ENCODE measurements around the gene IPPK.

IPPK gene

DNA sequence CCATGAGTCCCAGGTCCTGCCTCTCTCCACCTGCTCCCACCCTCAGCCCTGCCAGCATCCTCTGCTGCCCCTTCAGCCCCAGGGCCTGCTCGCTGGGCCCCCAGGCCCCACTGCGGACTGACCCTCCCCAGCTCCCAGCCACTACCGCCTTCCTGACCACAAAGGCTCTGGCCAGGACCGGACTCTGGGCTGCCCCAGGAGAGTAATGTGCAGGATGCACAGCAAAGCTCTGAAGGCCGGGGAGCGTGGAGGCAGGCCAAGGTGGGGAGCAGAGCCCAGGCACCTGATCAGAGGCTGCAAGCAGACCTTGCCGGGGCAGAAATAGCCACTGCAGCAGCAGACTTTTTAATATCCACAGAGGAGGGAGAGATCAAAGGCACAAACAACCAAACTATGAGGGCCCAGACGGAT is 27.9 kb downstream of the IPPK start:
- in situ Hi-C loops (cut with MboI; ENCODE audit: low sequenced_read_pairs, unreplicated experiment): no loop called here
- DNase-seq (ENCODE audit: low spot score): no peak
- TF ChIP-seq, protein P1, sequence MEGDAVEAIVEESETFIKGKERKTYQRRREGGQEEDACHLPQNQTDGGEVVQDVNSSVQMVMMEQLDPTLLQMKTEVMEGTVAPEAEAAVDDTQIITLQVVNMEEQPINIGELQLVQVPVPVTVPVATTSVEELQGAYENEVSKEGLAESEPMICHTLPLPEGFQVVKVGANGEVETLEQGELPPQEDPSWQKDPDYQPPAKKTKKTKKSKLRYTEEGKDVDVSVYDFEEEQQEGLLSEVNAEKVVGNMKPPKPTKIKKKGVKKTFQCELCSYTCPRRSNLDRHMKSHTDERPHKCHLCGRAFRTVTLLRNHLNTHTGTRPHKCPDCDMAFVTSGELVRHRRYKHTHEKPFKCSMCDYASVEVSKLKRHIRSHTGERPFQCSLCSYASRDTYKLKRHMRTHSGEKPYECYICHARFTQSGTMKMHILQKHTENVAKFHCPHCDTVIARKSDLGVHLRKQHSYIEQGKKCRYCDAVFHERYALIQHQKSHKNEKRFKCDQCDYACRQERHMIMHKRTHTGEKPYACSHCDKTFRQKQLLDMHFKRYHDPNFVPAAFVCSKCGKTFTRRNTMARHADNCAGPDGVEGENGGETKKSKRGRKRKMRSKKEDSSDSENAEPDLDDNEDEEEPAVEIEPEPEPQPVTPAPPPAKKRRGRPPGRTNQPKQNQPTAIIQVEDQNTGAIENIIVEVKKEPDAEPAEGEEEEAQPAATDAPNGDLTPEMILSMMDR (IDR thresholded peaks at IDR 0.05; ENCODE audit: borderline replicate concordance, control extremely low read depth, extremely low read depth, insufficient read depth, missing control alignments): no peak

DNA sequence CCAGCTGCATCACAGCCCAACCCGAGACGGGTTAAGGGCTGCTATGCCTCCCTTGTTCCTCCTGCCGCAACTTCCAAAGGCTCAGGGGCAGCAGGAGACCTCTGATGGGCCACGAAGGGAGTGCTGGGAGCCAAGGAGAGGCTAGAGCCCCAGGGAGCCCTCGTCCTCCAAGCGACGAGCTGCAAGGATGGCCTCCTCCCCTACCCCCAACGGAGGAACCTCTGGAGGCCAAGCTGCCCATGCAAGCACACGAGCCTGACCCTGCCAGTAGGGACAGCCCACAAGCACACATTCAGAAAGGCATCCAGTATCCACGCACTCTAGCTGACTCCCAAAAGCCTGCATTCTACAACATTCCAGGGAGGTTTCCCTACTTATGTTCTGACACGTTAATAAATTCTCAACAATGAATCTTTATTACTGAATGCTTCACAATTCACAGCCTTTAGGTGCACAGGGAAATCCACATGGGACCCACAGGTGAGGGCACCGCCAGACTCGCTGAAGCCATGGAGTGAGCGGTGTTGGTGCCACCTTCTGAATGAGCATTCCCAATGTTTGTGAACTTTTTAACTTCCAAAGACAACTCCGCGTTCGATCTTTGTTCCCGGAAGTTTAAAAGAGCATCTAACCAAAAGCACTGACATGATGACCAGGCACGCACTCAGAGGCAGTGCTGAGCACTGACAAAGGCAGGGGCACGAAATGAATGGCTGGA is 28.7 kb downstream of the IPPK start:
- DNase-seq (ENCODE audit: low spot score): no peak
- in situ Hi-C loops (cut with MboI; ENCODE audit: low sequenced_read_pairs, unreplicated experiment): no loop called here
- TF ChIP-seq, protein P1 (IDR thresholded peaks at IDR 0.05; ENCODE audit: borderline replicate concordance, control extremely low read depth, extremely low read depth, insufficient read depth, missing control alignments): no peak

DNA sequence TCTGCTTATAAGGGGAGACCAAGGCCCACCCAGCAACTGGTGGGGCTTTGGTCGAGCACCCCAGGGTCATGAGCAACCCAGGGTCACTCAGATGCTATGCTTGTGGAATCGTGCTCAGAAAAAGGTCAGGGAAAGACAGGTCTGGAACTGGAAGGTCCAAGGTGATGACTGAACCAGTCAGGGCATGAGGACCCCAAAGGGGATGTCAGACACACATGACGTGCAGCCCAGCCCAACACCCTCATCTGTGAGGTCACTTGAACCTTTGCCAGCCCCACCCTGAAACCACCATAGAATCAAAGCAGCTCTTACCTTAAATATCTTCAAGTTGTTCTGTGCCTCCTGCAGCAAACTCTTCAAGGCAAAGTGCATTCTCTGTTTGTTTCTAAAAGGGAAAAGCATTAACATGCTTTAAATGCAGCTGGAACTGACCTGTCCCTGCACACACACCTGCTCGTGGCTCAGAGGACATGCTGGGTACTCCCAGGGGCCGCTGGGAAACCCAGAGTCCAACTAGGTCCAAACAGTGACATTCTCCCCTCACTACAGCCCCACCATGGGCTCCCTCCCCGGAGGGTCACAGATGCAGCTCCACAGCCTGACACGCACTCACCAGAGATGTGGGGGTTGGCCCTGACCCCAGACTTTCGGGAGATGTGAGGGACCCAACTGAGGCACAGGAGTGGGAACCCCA is 29.4 kb downstream of the IPPK start:
- no peak for DNase-seq (ENCODE audit: low spot score)
- TF ChIP-seq, protein P1 (IDR thresholded peaks at IDR 0.05; ENCODE audit: borderline replicate concordance, control extremely low read depth, extremely low read depth, insufficient read depth, missing control alignments): no peak
- in situ Hi-C loops (cut with MboI; ENCODE audit: low sequenced_read_pairs, unreplicated experiment): no loop called here

DNA sequence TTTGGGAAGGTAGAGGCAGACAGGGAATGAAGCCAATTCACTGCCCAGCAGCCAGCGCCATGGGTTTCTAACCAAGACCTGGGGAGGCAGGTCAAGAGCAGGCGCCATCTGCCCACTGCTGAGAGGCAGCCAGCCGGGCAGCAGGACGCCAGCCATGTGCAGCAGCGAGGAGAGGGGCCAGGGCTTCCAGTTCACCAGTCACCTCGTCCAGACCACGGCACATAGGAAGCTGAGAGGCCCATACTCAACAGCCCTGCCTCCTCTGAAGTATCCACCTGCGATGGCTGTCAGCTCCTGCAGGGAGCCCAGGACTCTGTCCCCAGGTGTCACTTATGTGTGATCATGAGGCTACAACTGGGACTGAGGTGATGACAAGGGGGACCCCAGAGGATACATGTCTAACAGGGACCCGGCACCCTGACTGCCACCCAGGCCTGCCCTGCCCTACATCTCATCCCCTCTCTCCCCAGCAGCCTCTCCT is 30.1 kb downstream of the IPPK start:
- in situ Hi-C loops (cut with MboI; ENCODE audit: low sequenced_read_pairs, unreplicated experiment): loop anchor here (10.0 kb wide), 2 partner anchors 305 to 505 kb away; no protein-coding TSS in a partner anchor
- TF ChIP-seq, protein P1 (IDR thresholded peaks at IDR 0.05; ENCODE audit: borderline replicate concordance, control extremely low read depth, extremely low read depth, insufficient read depth, missing control alignments): no peak
- DNase-seq (ENCODE audit: low spot score): no peak

DNA sequence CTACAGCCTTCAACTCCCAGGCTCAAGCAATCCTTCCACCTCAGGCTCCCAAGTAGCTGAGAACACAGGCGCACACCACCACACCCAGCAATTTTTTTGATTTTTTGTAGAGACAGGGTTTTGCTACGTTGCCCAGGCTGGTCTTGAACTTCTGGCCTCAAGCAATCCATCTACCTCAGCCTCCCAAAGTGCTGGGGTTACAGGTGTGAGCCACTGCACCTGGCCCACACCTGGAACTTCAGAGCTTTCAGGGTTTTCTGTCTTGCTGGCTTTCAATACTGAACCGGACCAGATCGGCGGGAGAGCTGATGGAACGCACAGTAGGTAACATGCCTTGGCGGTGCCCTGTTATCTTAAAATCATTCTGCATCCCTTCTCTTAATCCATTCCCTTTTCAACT is 30.8 kb downstream of the IPPK start:
- in situ Hi-C loops (cut with MboI; ENCODE audit: low sequenced_read_pairs, unreplicated experiment): loop anchor here (10.0 kb wide), 2 partner anchors 304 to 504 kb away; no protein-coding TSS in a partner anchor
- TF ChIP-seq, protein P1 (IDR thresholded peaks at IDR 0.05; ENCODE audit: borderline replicate concordance, control extremely low read depth, extremely low read depth, insufficient read depth, missing control alignments): no peak
- no peak for DNase-seq (ENCODE audit: low spot score)

DNA sequence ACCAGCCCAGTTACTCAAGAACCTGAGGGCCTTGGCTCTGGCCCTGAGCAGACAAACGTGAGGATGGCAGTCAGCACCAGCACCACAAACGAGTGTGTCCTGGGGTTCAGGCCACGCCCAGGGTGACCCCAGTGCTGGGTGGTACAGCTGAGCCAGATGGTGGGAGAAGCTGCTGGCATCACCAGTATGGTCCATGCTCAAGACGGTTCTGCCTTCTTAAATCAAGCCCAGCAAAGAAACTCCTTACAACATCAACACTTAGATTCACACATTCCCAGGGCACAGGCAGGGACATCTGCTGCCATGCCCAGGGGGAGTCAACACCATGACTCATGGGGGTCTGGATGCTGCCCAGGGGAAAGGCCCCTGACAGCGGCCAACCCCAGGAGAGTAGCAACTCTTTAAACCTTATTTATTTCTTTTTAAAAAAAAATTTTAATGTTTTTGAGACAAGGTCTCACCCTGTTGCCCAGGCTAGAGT is 31.3 kb downstream of the IPPK start:
- TF ChIP-seq, protein P1 (IDR thresholded peaks at IDR 0.05; ENCODE audit: borderline replicate concordance, control extremely low read depth, extremely low read depth, insufficient read depth, missing control alignments): no peak
- in situ Hi-C loops (cut with MboI; ENCODE audit: low sequenced_read_pairs, unreplicated experiment): loop anchor here (10.0 kb wide), 2 partner anchors 304 to 504 kb away; no protein-coding TSS in a partner anchor
- no peak for DNase-seq (ENCODE audit: low spot score)
